Vagina (tissue), 2 donors: ENCODE measurements around the gene KRT20.

ENCODE experiments used
- CTCF ChIP-seq, 3 experiments: fragments of 450-650 bp in 2 of 3; fragments of 200-600 bp in 1 of 3; sonication (generic) in 1 of 3; IDR thresholded peaks; one replicate each; pipeline ENCODE4 v1.5.1; 2017 to 2019; ENCODE audit warnings: antibody characterized with exemption in 3 of 3, mild to moderate bottlenecking in 2 of 3, moderate library complexity in 2 of 3
- POLR2AphosphoS5 ChIP-seq, 2 donors: sonication (generic); formaldehyde crosslinking; IDR thresholded peaks; one replicate each; pipeline ENCODE4 v1.9.0; 2017; ENCODE audit warnings: antibody characterized with exemption in 2 of 2, mild to moderate bottlenecking in 2 of 2, low read depth in 1 of 2; ENCODE audit not compliant: insufficient read depth in 1 of 2

GRCh38 chr17:40871316-40871715 is 13.7 kb downstream of the KRT20 start:
- TF ChIP-seq POLR2AphosphoS5 (IDR thresholded peaks at IDR 0.05; ENCODE audit: insufficient read depth in 1 of 2, low read depth in 1 of 2) (no peak), CTCF (IDR thresholded peaks at IDR 0.05) (no peak)
